ENCODE data around the gene ATAT1. TPM values are rescaled to one million over a fixed set of nuclear protein-coding genes. Genes with fewer than 3 reads are reported as not detected.

ATAT1 gene
- total RNA-seq, 4 donors from 2014 or later: 8.2 to 25.2 (median 15.1) TPM

GRCh38 chr6:30688569-30688968, 61.9 kb downstream of the ATAT1 start:
- Histone ChIP-seq H3K27me3 (no peaks in the 10 kb centered on the region), H3K27ac (peak overlapping the region; percentile 86 to 98 (median 94)), H3K36me3 (no peaks in the 10 kb centered on the region), H3K4me3 (peak overlapping the region in 1 of 4 donors; percentile 75), H3K9me3 (no peaks in the 10 kb centered on the region), H3K4me1 (peaks cover 0 to 40% (median 26%) of the 10 kb centered on the region in 4 donors)
- peak in 2 of 3 donors; percentile 74 to 75 for DNase-seq
- TF ChIP-seq, protein P1, sequence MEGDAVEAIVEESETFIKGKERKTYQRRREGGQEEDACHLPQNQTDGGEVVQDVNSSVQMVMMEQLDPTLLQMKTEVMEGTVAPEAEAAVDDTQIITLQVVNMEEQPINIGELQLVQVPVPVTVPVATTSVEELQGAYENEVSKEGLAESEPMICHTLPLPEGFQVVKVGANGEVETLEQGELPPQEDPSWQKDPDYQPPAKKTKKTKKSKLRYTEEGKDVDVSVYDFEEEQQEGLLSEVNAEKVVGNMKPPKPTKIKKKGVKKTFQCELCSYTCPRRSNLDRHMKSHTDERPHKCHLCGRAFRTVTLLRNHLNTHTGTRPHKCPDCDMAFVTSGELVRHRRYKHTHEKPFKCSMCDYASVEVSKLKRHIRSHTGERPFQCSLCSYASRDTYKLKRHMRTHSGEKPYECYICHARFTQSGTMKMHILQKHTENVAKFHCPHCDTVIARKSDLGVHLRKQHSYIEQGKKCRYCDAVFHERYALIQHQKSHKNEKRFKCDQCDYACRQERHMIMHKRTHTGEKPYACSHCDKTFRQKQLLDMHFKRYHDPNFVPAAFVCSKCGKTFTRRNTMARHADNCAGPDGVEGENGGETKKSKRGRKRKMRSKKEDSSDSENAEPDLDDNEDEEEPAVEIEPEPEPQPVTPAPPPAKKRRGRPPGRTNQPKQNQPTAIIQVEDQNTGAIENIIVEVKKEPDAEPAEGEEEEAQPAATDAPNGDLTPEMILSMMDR (IDR thresholded peaks at IDR 0.05): no peak
- TF ChIP-seq POLR2A (IDR thresholded peaks at IDR 0.05): no peak

DNA sequence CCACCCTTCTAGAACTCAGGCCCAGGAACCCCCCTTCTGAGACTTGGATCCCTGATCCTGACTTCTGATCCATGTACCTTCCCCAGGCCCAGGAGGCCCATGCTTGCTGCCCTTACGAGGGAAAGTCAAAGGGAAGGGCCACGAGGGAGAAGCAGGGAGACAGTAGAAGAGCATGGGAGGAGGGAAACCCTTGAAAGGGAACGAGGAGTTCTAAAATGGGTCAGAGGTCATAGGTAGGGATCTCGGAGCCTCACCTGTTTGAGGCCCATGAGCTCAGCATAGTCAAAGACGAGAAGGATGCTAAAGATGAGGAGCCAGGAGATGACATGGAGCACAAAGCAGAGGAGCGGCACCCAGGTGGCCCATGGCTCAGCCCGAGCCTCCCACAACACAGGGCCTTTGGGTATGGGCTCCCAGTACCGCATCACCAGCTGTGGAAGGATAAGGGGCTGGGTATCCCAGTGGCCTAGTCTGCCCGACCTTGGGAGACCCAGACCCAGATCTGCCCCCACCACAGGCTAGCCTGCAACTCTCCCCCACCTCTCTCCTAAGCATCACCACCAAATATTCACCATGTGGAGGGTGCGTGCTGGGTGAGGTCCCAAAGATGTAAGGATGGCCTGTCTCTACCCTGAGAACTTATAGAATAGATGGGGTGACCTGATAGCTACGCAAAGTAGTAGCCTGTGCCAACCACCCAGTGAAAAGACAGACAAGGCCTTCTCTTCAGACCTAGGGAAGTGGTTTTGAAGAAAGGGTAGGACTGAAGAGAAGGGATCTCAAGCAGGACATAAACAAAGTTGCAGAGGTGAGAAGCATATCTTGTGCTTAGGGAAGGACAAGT, 62.6 kb downstream of the ATAT1 start:
- DNase-seq: no peak
- peaks cover 0 to 36% (median 26%) of the 10 kb centered on the region in 4 donors for H3K4me1 ChIP-seq
- TF ChIP-seq, protein P1 (IDR thresholded peaks at IDR 0.05): no peak
- no peak for TF ChIP-seq POLR2A (IDR thresholded peaks at IDR 0.05)

GRCh38 chr6:30689985-30690384, 63.3 kb downstream of the ATAT1 start:
- no peaks in the 10 kb centered on the region for H3K36me3 ChIP-seq
- H3K4me1 ChIP-seq: peaks cover 0 to 36% (median 26%) of the 10 kb centered on the region in 4 donors
- peak overlapping the region; percentile 51 to 98 (median 88) for H3K27ac ChIP-seq
- H3K4me3 ChIP-seq: peak overlapping the region; percentile 56 to 77 (median 68)
- TF ChIP-seq, protein P1 (IDR thresholded peaks at IDR 0.05): no peak
- H3K9me3 ChIP-seq: no peaks in the 10 kb centered on the region
- no peak for DNase-seq
- H3K27me3 ChIP-seq: no peaks in the 10 kb centered on the region

More for the DNA sequence above, 62.6 kb downstream of the ATAT1 start:
- Histone ChIP-seq H3K27ac (peak overlapping the region; percentile 86 to 98 (median 94)), H3K4me3 (no peak overlapping the region), H3K36me3 (no peaks in the 10 kb centered on the region), H3K27me3 (no peaks in the 10 kb centered on the region), H3K9me3 (no peaks in the 10 kb centered on the region)

GRCh38 chr6:30690403-30691207, 63.9 kb downstream of the ATAT1 start, which contains the start of gene NRM:
Gene NRM (minus strand): TSS chr6:30690984. CDS start chr6:30690974, 10 bp downstream.
- DNase-seq: peak; percentile 88 to 92 (median 92)
- H3K4me1 ChIP-seq: peaks cover 0 to 36% (median 26%) of the 10 kb centered on the region in 4 donors
- TF ChIP-seq POLR2A (IDR thresholded peaks at IDR 0.05): no peak
- TF ChIP-seq, protein P1 (IDR thresholded peaks at IDR 0.05): no peak

DNA sequence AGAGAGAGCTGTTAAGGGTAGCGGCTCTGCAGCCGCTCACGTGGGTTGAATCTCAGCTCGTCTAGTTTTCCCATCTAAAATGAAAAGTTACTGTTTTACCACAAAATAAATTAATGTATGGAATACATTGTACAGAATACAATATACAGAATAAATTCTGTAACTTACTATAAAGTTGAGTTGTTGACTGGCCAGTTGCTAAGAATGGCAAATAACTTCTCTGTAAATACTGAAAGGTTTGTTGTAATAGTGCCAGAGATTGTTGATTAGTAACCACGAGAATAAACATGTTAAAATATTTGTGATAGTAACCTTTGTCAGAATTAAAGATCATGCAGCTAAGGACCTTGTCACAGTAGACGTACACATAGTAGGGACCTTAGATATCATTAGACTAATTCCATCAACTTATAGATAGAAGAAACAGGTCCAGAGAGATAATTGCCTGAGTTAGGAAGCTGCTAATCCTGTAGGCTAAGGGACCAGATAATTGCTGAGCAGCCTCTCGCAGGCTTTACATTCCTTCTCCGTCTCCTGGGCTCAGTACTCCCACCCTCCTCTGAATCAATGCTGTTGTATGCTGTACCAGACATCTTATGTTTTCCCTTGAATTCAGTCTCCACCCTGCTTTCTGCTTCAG, 64.7 kb downstream of the ATAT1 start:
- H3K27me3 ChIP-seq: no peaks in the 10 kb centered on the region

More at GRCh38 chr6:30690403-30691207, 63.9 kb downstream of the ATAT1 start, which contains the start of gene NRM:
- H3K9me3 ChIP-seq: no peaks in the 10 kb centered on the region
- no peaks in the 10 kb centered on the region for H3K36me3 ChIP-seq
- peak within 1 kb of the TSS; percentile 56 to 77 (median 68) for H3K4me3 ChIP-seq
- no peaks in the 10 kb centered on the region for H3K27me3 ChIP-seq
- peak within 1 kb of the TSS; percentile 51 to 98 (median 88) for H3K27ac ChIP-seq

More for the DNA sequence above, 64.7 kb downstream of the ATAT1 start:
- Histone ChIP-seq H3K9me3 (no peaks in the 10 kb centered on the region), H3K4me3 (peak overlapping the region; percentile 56 to 77 (median 68)), H3K4me1 (peaks cover 0 to 36% (median 26%) of the 10 kb centered on the region in 4 donors), H3K27ac (peak overlapping the region; percentile 51 to 98 (median 88)), H3K36me3 (no peaks in the 10 kb centered on the region)
- no peak for TF ChIP-seq POLR2A (IDR thresholded peaks at IDR 0.05)
- TF ChIP-seq, protein P1 (IDR thresholded peaks at IDR 0.05): no peak
- DNase-seq: no peak
